SK-MEL-5 (cell line): ENCODE data around the gene C17orf100. TPM values are rescaled to one million over a fixed set of nuclear protein-coding genes. Genes with fewer than 3 reads are reported as not detected.
"Not testable (repeated sequence)": the region's sequence is repeated elsewhere in the genome, so short reads cannot be mapped to it uniquely, and the experiment has no call there.

Experiments
- DNase-seq: peaks from one replicate; pipeline ENCODE4 v3.0.0-alpha.2; 2016; ENCODE audit warnings: low read depth, low spot score
- in situ Hi-C: cut with HindIII; loops from 2 replicates; pipeline ENCODE4 v1.10.0; 2016; ENCODE audit warnings: low sequenced_read_pairs, high pct_unique_total_duplicates, low pct_unique_long_range_greater_than_20kb
- total RNA-seq: library from RNA; depleted of rRNA; stranded (reverse); fragments of >200 nt; shearing (Covaris generic); gene quantifications from 2 replicates; pipeline ENCODE4 v1.2.3, GENCODE V29; 2014

The C17orf100 gene
- total RNA-seq, 1 experiment from 2014 or later: 1.2 TPM

GRCh38 chr17:6639014-6639585 lies 12.5 kb upstream of the C17orf100 start:
- DNase-seq: no peak
- in situ Hi-C loops: no loop called here

DNA sequence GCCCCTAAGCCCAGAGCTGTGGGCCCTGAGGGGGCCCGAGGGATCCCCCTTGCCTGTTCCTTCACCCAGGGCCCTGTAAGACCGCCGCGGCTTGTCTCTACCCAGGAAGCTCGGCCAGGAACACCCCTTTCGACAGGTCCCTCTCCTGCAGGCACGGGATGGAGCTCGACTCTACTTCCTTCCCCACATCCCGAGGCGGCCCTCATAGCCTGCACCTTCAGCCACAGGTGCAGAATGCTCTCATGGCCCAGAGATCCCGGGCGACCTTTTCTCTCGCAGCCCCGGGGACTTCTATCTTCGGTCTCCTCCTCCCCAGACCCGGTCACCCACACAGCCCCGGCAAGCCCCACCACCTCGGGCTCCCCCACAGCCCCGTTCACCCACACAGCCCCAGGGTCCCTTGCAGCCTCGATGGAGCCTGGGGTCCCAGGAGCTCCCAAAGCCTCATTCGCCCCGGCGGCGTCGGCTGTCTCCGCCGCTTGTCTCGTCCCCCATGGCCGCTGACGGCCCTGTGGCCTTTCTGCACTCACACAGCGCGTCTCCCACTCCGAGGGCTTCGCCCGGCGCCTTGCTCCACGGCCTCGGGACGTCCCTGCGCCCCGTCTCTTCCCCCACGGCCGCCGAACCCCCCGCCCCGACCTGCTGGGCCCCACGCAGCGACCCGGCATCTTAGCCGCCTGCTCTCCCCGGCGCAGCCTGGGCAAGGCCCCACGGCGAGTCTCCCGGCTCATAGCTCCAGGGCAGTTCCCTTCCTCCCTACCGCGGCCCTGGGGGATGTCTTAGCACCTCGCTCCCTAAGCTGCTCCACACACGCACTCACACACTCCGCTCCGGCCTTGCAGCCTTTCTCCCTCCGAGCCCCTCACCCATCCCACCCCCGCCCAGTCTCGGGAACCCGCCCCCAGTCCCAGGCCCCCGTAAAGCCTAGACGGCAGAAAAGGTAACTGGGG lies 11.7 kb upstream of the C17orf100 start:
- in situ Hi-C loops: no loop called here

GRCh38 chr17:6640536-6641246 lies 10.9 kb upstream of the C17orf100 start, which contains the start of the genes KIAA0753 and TXNDC17:
KIAA0753 (minus strand) TSS chr17:6640711; CDS start chr17:6635103, 5,608 bp downstream.
TXNDC17 (plus strand) TSS chr17:6641060; CDS start chr17:6641083, 23 bp downstream.
- in situ Hi-C loops: no loop called here
- peak; percentile 90 for DNase-seq

More for the DNA sequence above, 11.7 kb upstream of the C17orf100 start:
- DNase-seq: peak; percentile 4

GRCh38 chr17:6641247-6641863 lies 10.2 kb upstream of the C17orf100 start:
- DNase-seq: no peak
- in situ Hi-C loops: no loop called here

- no peak for DNase-seq
- in situ Hi-C loops: no loop called here
Observed at GRCh38 chr17:6642592-6642991, 9.0 kb upstream of the C17orf100 start.

DNA sequence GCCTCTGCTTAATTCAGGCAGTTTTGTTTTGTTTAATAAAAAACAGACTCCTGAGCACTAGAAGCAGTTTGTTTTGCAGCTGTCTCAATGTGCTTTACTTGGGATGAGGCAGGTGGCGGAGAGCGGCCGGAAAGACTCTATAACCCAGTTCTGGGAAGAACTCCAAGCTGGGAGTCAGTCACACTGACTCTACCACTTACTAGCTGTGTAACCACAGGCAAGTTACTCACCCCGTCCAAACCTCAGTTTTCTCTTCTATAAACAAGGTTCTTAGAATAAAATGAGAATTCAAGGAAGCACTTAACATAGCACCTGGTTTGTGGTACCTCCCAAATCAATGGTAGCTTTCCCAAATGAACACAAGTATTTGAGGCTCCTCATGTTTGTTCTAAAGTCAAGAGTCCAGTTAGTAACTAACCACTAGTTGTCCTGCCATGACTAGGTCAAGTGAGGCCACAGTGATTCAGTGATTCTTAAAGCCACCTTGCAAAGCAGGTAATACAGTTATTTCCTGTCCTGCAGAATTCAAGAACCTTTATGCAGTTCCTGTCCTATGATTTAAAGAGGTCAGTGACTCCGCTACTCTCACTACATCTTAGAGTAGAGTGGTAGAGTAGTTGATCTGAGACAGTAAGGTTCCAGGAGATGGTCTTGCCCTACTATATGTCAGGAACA lies 8.0 kb upstream of the C17orf100 start:
- no peak for DNase-seq
- in situ Hi-C loops: no loop called here

DNA sequence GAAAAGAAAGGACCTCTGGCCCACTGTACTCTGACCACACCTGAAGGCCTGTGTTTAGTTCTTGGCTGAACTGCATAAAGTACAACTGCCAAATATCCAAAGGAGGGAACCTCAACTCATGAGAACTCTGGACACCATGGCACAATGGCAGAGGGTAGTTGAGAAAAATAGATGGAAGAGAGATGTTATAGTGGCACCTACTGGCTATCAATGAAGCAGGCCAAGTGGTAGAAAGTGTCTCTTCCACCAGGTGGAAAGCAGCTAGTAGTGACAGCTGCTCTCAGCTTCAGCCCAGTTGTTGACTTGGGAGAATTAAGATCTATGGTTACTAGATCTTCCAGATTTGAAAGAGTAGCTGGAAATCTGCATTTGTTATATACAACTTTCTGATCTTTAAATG lies 3.4 kb upstream of the C17orf100 start:
- in situ Hi-C loops: no loop called here
- DNase-seq: peak; percentile 48

- DNase-seq: no peak
- in situ Hi-C loops: no loop called here
Observed at GRCh38 chr17:6651919-6652452, 424 bp downstream of the C17orf100 start.

DNA sequence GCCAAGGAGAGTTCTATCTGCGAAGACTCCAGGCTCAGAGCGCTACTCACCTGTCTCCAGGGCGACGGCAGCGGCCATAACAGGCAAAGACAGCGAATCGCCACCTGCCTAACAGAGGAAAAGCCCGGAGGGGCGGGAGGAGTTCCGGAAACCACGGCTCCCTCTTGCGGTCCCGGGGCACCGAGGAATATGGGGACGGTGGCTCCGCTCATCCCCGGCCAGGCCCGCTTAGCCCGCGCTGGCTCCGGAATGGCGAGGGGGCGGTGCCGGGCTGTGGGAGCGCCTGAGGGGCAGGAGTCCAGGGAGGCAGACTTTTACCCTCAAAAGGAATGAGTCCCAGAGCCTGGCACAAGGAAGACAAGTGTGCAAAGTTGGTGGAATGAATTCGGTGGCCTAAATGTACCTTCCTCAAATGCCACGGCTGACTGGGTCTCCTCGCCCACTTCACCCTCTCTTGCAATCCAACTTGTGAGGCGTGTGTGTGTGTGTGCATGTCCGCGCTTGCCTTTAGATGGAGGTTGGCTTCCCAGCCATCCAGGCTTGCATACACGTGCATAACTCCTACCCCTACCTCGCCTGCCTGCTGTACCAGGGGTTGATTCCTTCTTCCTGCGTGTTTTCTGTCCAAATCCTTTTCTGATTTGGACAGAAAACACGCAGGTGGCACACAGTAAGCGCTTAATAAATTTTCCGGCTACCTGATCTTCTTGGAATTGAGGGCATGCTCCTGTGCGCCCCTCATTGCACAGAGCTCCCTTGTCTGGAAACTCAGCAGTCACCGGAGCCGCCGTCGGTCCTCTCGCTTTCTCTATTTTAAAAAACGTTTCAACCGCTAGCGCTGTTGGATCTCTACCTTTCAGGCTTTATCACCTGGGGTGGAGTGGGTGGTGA lies 3.5 kb downstream of the C17orf100 start:
- DNase-seq: no peak
- in situ Hi-C loops: no loop called here

GRCh38 chr17:6655732-6656361 lies 4.3 kb downstream of the C17orf100 start:
- DNase-seq, in situ Hi-C loops: not testable (repeated sequence)

DNA sequence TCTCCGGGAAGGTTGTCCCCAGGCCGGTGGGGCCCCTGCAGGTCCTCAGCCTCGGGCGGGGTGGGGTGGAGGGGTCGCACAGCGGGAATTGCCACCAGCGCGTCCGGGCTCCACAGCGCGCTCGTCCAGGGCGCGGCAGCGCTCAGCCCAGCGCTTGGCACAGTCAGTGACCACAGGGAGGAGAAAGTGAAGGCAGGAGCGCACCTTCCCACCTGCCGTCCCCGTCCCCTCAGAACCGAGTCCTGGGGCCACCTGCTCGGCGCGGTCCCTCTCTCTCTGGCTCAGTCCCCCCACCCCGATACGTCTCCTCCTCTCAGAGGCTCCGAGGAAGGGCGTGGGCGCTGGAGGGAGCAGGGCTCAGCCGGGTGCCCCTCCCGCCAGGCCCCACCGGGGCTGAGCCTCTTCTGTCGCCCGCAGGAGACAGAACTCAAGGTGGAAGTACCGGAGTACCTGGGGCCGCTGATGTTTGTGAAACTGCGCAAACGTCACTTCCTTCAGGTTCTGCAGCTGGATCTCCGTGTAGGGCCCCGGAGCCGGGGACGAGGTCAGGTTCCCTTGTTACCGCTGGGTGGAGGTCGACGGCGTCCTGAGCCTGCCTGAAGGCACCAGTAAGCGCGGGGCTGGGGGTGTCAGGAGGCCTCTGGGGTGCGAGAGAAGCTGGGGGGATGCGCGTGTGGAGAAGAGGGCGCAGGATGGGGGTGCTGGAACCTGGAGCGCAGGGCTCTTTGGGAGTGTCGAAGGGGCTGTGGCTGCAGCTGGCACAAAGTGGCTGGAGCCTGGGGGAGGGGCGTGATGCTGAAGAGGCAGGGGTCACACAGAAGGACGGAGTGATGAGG lies 5.5 kb downstream of the C17orf100 start:
- in situ Hi-C loops, DNase-seq: not testable (repeated sequence)

- no peak for DNase-seq
Observed at GRCh38 chr17:6657633-6658287, 6.2 kb downstream of the C17orf100 start.

DNA sequence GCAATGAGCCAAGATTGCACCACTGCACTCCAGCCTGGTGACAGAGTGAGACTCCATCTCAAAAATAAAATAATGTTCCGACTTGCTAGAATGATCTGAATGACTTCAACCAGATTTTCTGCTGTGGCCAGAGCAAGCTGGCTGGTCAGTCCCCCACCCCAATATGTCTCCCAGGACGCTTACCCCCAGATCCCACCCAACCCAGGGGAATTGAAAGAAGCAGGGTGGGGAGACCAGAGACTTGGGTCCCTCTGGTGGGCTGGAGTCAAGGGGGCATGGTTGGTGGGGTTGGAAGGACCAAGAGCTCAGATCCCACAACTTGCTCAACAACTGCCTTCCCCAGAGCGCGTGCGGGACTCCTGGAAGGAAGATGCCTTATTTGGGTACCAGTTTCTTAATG lies 6.8 kb downstream of the C17orf100 start:
- in situ Hi-C loops, DNase-seq: not testable (repeated sequence)

More at GRCh38 chr17:6657633-6658287, 6.2 kb downstream of the C17orf100 start:
- in situ Hi-C loops: no loop called here

DNA sequence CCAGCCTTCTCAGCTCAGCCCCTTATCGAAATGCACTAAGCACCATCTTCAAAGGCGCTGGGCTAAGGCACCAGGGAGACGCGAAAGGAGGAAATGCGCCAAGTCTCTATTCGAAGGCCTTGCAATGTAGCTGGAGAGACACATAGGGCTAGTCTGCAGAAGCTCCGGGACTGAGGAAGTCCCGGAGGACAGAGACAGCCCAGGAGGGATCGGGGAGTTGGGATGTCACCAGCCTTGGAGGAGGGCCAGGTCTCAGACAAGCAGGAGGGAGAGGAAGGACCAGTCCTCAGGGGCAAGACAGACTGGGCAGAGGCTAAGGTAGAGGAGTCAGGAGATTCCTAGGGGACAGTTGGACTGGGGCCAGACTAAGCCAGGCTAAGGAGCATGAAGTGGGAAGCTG lies 8.5 kb downstream of the C17orf100 start:
- no peak for DNase-seq
- in situ Hi-C loops: no loop called here
